Esophagus (tissue), 2 donors: ENCODE results near the gene PTPRF. TPM values are rescaled to one million over a fixed set of nuclear protein-coding genes. Genes with fewer than 3 reads are reported as not detected.

ENCODE experiments used
- H3K27ac ChIP-seq, 2 donors: one replicate each; pipeline ENCODE4 v1.5.1; 2013; ENCODE audit warnings: low read depth in 2 of 2, mild to moderate bottlenecking in 2 of 2, inconsistent platforms in 1 of 2, low read length in 1 of 2, moderate library complexity in 1 of 2
- H3K27me3 ChIP-seq, 2 donors: one replicate each; pipeline ENCODE4 v1.6.1; 2013; ENCODE audit warnings: low read length in 2 of 2, control low read depth in 1 of 2, mild to moderate bottlenecking in 1 of 2; ENCODE audit not compliant: insufficient read depth in 2 of 2, control insufficient read depth in 1 of 2
- H3K36me3 ChIP-seq, 2 donors: one replicate each; pipeline ENCODE4 v1.6.1; 2013; ENCODE audit warnings: low read length in 1 of 2; ENCODE audit not compliant: control insufficient read depth in 2 of 2, insufficient read depth in 2 of 2
- H3K4me1 ChIP-seq, 2 donors: one replicate each; pipeline ENCODE4 v1.6.1; 2013; ENCODE audit warnings: low read length in 1 of 2; ENCODE audit not compliant: control insufficient read depth in 2 of 2, insufficient read depth in 2 of 2
- H3K4me3 ChIP-seq, 2 donors: one replicate each; pipeline ENCODE4 v1.5.1; 2013; ENCODE audit warnings: low read length in 2 of 2, mild to moderate bottlenecking in 2 of 2, low read depth in 1 of 2, moderate library complexity in 1 of 2
- H3K9me3 ChIP-seq, 2 donors: one replicate each; pipeline ENCODE4 v1.6.1; 2013; ENCODE audit warnings: mild to moderate bottlenecking in 2 of 2, low read depth in 1 of 2, low read length in 1 of 2, moderate library complexity in 1 of 2; ENCODE audit not compliant: control insufficient read depth in 2 of 2, insufficient read depth in 1 of 2
- WGBS, 2 donors: extraction: QIAGEN DNeasy Blood & Tissue Kit; methylation state at CpG; one replicate each; pipeline ENCODE4 v1.1.7; 2013; 5-methylcytosine and 5-hydroxymethylcytosine counted together
- polyA plus RNA-seq, 2 donors: library from polyadenylated mRNA; stranded (reverse); fragments of 200-250 nt; gene quantifications; one replicate each; pipeline ENCODE4 v1.2.3, GENCODE V29; 2013
- donor health status: healthy with polysubstance abuse.
- donor health status: Bipolar disorder and iron deficiency.

The PTPRF gene
- polyA plus RNA-seq, 2 donors = 62.7 to 69.9 TPM

DNA sequence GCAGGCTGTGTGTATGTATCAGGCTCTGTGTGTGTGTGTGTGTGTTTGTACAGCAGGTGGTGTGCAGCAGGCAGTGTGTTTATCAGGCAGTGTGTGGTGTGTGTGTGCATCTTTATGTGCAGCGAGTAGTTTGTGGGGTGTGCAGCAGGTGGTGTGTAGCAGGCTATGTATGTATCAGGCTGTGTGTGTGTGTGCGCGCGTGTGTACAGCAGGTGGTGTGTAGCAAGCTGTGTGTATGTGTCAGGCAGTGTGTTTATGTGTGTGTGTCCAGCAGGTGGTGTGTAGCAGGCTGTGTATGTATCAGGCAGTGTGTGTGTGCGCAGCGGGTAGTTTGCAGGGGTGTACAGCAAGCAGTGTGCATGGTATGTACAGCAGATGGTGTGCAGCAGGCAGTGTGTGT is 29.0 kb downstream of the PTPRF start:
- Histone ChIP-seq H3K27me3 (no peaks in the 10 kb centered on the region), H3K4me3 (no peak overlapping the region), H3K9me3 (no peaks in the 10 kb centered on the region), H3K36me3 (peaks cover 0 to 30% of the 10 kb centered on the region in 2 donors), H3K27ac (no peak overlapping the region), H3K4me1 (peaks cover 10 to 41% of the 10 kb centered on the region in 2 donors)
- WGBS, 2 donors = 95 to 97% methylated on average over 6 of the region's 6 CpGs

- 73 to 79% methylated on average over 6 of the region's 6 CpGs for WGBS, 2 donors
- Histone ChIP-seq H3K9me3 (no peaks in the 10 kb centered on the region), H3K27ac (no peak overlapping the region), H3K27me3 (no peaks in the 10 kb centered on the region), H3K4me3 (no peak overlapping the region), H3K36me3 (peaks cover 0 to 36% of the 10 kb centered on the region in 2 donors), H3K4me1 (peaks cover 16 to 47% of the 10 kb centered on the region in 2 donors)
Observed at GRCh38 chr1:43560286-43560685, 29.6 kb downstream of the PTPRF start.

DNA sequence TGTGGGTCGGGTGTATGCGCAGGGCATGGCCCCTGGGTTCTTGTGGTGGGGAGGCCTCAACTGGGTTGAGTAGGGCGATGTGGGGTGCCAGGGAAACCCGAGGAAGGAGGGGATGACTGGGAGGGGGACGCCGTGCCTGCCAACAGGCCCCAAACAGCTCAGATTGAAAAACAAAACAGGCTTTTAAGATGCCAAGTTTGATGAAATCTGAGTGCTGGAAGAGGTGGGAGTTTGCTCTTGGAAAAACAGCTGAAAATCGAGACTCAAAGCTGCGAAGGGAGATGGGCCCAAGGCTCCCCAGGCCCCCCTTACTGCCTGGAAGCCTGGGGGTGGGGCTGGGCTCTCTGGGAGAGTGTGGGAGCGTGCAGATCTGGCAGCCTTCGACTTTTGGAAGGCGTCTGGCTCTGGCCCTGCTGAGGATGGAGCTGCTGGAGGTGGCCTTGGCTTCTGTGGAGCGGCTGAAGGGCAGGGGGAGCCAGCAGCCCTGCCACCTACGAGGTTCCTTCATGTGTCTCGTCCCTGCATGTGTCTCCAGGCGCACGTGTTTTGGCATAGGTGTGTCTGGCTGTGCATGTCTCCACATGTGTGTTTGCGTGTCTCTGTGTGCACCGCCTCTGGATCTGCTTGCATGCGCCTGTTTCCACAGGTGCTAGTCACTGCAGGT is 33.3 kb downstream of the PTPRF start:
- Histone ChIP-seq H3K36me3 (peaks cover under 1 to 33% of the 10 kb centered on the region in 2 donors), H3K4me3 (no peak overlapping the region), H3K27me3 (no peaks in the 10 kb centered on the region), H3K27ac (peak overlapping the region; percentile 74 to 91), H3K9me3 (no peaks in the 10 kb centered on the region), H3K4me1 (peaks cover 15 to 44% of the 10 kb centered on the region in 2 donors)
- 41 to 48% methylated on average over 19 of the region's 19 CpGs for WGBS, 2 donors

GRCh38 chr1:43564551-43565348 is 34.1 kb downstream of the PTPRF start:
- H3K36me3 ChIP-seq = peaks cover 7 to 35% of the 10 kb centered on the region in 2 donors
- H3K4me3 ChIP-seq = no peak overlapping the region
- H3K27me3 ChIP-seq = no peaks in the 10 kb centered on the region
- H3K9me3 ChIP-seq = no peaks in the 10 kb centered on the region
- 52 to 59% methylated on average over 19 of the region's 19 CpGs for WGBS, 2 donors
- peaks cover 15 to 36% of the 10 kb centered on the region in 2 donors for H3K4me1 ChIP-seq
- peak overlapping the region; percentile 75 to 89 for H3K27ac ChIP-seq

DNA sequence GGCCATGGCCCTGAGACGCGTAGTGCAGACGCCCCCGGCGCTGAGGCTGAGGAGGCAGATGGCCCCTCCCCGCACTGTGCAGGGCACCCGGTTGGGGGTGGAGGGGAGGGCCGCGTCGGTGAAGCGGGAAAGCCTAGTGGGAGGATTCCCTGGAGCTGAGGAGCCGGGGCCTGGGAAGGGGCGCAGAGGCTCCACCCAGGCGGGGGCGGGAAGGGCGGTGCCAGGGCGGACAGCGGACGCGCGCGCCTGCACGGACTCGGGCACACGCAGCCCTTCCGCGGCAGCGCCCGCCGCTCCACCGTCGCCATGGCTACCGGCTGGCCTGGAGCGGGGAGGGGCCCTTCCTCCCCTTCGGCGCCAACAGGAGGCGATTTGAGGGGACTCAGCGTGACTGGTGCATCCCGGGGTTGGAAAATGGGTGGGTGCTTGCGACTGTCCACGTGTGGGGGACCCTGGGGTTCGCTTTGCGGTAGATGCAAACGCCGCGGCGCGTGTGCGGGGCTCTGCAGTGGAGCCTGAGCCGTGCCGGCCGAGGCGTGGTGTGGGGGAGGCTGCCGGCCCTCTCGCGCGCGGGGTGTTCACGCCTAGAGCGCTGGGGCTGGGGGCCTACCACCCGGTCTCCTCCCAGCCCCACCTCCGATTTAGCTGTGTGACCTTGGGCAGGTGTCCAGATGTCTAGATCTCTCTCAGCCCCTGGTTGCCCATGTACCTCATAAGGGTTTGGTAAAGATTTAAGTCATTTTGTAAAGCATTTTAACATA is 35.1 kb downstream of the PTPRF start:
- Histone ChIP-seq H3K27ac (peak overlapping the region; percentile 48 to 89), H3K36me3 (peaks cover 8 to 34% of the 10 kb centered on the region in 2 donors), H3K4me3 (peak overlapping the region; percentile 26 to 40), H3K27me3 (no peaks in the 10 kb centered on the region), H3K9me3 (no peaks in the 10 kb centered on the region), H3K4me1 (peaks cover 15 to 31% of the 10 kb centered on the region in 2 donors)
- 13 to 21% methylated on average over 53 to 62 of the region's 62 CpGs for WGBS, 2 donors

- Histone ChIP-seq H3K9me3 (no peaks in the 10 kb centered on the region), H3K4me1 (peaks cover 15 to 31% of the 10 kb centered on the region in 2 donors), H3K27me3 (no peaks in the 10 kb centered on the region), H3K27ac (no peak overlapping the region), H3K4me3 (no peak overlapping the region), H3K36me3 (peaks cover 8 to 39% of the 10 kb centered on the region in 2 donors)
- WGBS, 2 donors = 81 to 86% methylated on average over 16 of the region's 16 CpGs
Observed at GRCh38 chr1:43566382-43567044, 35.8 kb downstream of the PTPRF start.

- H3K27ac ChIP-seq = no peak overlapping the region
- H3K4me3 ChIP-seq = no peak overlapping the region
- peaks cover 16 to 26% of the 10 kb centered on the region in 2 donors for H3K4me1 ChIP-seq
- peaks cover 13 to 45% of the 10 kb centered on the region in 2 donors for H3K36me3 ChIP-seq
- WGBS, 2 donors = 66 to 69% methylated on average over 6 of the region's 6 CpGs
- H3K9me3 ChIP-seq = no peaks in the 10 kb centered on the region
- H3K27me3 ChIP-seq = no peaks in the 10 kb centered on the region
Observed at GRCh38 chr1:43569175-43569574, 38.5 kb downstream of the PTPRF start.

GRCh38 chr1:43570277-43570676 is 39.6 kb downstream of the PTPRF start:
- Histone ChIP-seq H3K4me1 (peaks cover 6 to 15% of the 10 kb centered on the region in 2 donors), H3K27ac (no peak overlapping the region), H3K4me3 (no peak overlapping the region), H3K9me3 (no peaks in the 10 kb centered on the region), H3K36me3 (peaks cover 13 to 42% of the 10 kb centered on the region in 2 donors), H3K27me3 (no peaks in the 10 kb centered on the region)
- WGBS, 2 donors = 80 to 81% methylated on average over 9 of the region's 9 CpGs

- H3K4me1 ChIP-seq = peaks cover 3 to 11% of the 10 kb centered on the region in 2 donors
- no peak overlapping the region for H3K27ac ChIP-seq
- 87 to 88% methylated on average over 14 of the region's 14 CpGs for WGBS, 2 donors
- no peak overlapping the region for H3K4me3 ChIP-seq
- H3K27me3 ChIP-seq = no peaks in the 10 kb centered on the region
- H3K36me3 ChIP-seq = peaks cover 13 to 40% of the 10 kb centered on the region in 2 donors
- H3K9me3 ChIP-seq = no peaks in the 10 kb centered on the region
Observed at GRCh38 chr1:43570715-43571114, 40.0 kb downstream of the PTPRF start.
